ENCODE results near the gene TRPM5. TPM values are rescaled to one million over a fixed set of nuclear protein-coding genes. Genes with fewer than 3 reads are reported as not detected.

The TRPM5 gene
- total RNA-seq, 1 experiment from 2014 or later = 0.07 TPM

- TF ChIP-seq, protein P1, sequence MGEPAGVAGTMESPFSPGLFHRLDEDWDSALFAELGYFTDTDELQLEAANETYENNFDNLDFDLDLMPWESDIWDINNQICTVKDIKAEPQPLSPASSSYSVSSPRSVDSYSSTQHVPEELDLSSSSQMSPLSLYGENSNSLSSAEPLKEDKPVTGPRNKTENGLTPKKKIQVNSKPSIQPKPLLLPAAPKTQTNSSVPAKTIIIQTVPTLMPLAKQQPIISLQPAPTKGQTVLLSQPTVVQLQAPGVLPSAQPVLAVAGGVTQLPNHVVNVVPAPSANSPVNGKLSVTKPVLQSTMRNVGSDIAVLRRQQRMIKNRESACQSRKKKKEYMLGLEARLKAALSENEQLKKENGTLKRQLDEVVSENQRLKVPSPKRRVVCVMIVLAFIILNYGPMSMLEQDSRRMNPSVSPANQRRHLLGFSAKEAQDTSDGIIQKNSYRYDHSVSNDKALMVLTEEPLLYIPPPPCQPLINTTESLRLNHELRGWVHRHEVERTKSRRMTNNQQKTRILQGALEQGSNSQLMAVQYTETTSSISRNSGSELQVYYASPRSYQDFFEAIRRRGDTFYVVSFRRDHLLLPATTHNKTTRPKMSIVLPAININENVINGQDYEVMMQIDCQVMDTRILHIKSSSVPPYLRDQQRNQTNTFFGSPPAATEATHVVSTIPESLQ (CRISPR knock-in tag; IDR thresholded peaks at IDR 0.05) = no peak
- TF ChIP-seq, protein P2, sequence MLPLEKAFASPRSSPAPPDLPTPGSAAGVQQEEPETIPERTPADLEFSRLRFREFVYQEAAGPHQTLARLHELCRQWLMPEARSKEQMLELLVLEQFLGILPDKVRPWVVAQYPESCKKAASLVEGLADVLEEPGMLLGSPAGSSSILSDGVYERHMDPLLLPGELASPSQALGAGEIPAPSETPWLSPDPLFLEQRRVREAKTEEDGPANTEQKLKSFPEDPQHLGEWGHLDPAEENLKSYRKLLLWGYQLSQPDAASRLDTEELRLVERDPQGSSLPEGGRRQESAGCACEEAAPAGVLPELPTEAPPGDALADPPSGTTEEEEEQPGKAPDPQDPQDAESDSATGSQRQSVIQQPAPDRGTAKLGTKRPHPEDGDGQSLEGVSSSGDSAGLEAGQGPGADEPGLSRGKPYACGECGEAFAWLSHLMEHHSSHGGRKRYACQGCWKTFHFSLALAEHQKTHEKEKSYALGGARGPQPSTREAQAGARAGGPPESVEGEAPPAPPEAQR (CRISPR knock-in tag; IDR thresholded peaks at IDR 0.05) = no peak
- TF ChIP-seq RORB (CRISPR knock-in tag; IDR thresholded peaks at IDR 0.05) (no peak), ZNF263 (CRISPR knock-in tag; IDR thresholded peaks at IDR 0.05; ENCODE audit: low read depth) (no peak), FOXP1 (CRISPR knock-in tag; IDR thresholded peaks at IDR 0.05; ENCODE audit: borderline replicate concordance) (peak; percentile 51; the same call in 1 of the 2 replicates), USF2 (CRISPR knock-in tag; IDR thresholded peaks at IDR 0.05) (peak; percentile 17; the same call in 1 of the 2 replicates), OVOL2 (CRISPR knock-in tag; IDR thresholded peaks at IDR 0.05; ENCODE audit: borderline replicate concordance) (no peak), CREB1 (CRISPR knock-in tag; IDR thresholded peaks at IDR 0.05) (peak; percentile 85), ZNF423 (CRISPR knock-in tag; IDR thresholded peaks at IDR 0.05) (no peak), FOXJ3 (CRISPR knock-in tag; IDR thresholded peaks at IDR 0.05; ENCODE audit: borderline replicate concordance) (no peak), ETV6 (CRISPR knock-in tag; IDR thresholded peaks at IDR 0.05) (peak; percentile 90), JUN (CRISPR knock-in tag; IDR thresholded peaks at IDR 0.05) (no peak), KAT7 (CRISPR knock-in tag; IDR thresholded peaks at IDR 0.05; ENCODE audit: borderline replicate concordance) (no peak), NR2C2 (CRISPR knock-in tag; IDR thresholded peaks at IDR 0.05) (no peak), SP1 (CRISPR knock-in tag; conservative IDR thresholded peaks at IDR 0.05) (peak; percentile 99), GTF2I (CRISPR knock-in tag; conservative IDR thresholded peaks at IDR 0.05) (no peak), MLX (CRISPR knock-in tag; IDR thresholded peaks at IDR 0.05) (peak; percentile 67; the same call in 1 of the 2 replicates), ERG (CRISPR knock-in tag; IDR thresholded peaks at IDR 0.05) (peak; percentile 40; the same call in 1 of the 2 replicates), ZNF416 (CRISPR knock-in tag; IDR thresholded peaks at IDR 0.05) (no peak), ARID4B (CRISPR knock-in tag; IDR thresholded peaks at IDR 0.05; ENCODE audit: borderline replicate concordance) (0 out of 2 replicates have a peak, but pooled peaks have one; percentile 42), ZMAT4 (CRISPR knock-in tag; IDR thresholded peaks at IDR 0.05) (no peak), RELA (CRISPR knock-in tag; IDR thresholded peaks at IDR 0.05; ENCODE audit: borderline replicate concordance) (no peak)
- TF ChIP-seq, protein P3, sequence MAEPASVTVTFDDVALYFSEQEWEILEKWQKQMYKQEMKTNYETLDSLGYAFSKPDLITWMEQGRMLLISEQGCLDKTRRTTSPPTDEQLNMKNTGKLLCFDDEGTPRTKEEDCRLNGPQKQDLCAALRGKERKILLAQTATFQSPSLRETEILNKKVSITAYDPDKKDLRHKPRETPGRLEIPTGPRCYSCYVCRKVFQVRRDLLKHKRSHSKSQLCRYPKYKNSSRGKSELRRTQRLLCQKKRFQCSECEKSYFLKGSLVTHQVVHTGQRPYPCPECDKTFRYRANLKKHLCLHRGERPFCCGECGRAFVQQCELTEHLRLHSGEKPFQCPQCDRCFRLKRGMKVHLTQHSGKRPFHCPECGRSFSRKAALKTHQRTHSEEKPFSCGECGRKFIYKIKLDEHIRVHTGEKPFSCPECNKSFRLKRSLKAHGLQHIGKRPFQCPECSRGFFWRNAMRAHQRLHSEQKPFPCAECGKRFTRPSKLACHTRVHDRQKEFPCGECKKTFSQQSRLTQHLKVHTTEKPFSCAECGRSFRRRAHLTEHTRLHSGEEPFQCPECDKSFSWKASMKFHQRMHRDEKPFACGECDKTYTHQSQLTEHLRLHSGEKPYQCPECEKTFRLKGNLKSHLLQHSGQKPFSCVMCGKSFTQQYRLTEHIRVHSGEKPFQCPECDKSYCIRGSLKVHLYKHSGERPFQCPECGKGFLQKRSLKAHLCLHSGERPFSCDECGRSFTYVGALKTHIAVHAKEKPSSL (CRISPR knock-in tag; conservative IDR thresholded peaks at IDR 0.05) = no peak
- TF ChIP-seq, protein P4, sequence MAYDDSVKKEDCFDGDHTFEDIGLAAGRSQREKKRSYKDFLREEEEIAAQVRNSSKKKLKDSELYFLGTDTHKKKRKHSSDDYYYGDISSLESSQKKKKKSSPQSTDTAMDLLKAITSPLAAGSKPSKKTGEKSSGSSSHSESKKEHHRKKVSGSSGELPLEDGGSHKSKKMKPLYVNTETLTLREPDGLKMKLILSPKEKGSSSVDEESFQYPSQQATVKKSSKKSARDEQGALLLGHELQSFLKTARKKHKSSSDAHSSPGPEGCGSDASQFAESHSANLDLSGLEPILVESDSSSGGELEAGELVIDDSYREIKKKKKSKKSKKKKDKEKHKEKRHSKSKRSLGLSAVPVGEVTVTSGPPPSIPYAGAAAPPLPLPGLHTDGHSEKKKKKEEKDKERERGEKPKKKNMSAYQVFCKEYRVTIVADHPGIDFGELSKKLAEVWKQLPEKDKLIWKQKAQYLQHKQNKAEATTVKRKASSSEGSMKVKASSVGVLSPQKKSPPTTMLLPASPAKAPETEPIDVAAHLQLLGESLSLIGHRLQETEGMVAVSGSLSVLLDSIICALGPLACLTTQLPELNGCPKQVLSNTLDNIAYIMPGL (CRISPR knock-in tag; IDR thresholded peaks at IDR 0.05) = peak; percentile 62; the same call in 1 of the 2 replicates
These were observed 44.1 kb downstream of the TRPM5 start, which contains the start of gene TSSC4 (continued) for GRCh38 chr11:2400069-2400761.

Data from WTC11 (cell line).